Measurements from ENCODE around the gene PPP4R2. TPM values are rescaled to one million over a fixed set of nuclear protein-coding genes. Genes with fewer than 3 reads are reported as not detected.

Gene PPP4R2
- total RNA-seq, 1 donor from 2014 or later: 100 TPM

- TF ChIP-seq CTCF (conservative IDR thresholded peaks at IDR 0.05): no peak
Observed at GRCh38 chr3:72961752-72962151, 34.9 kb upstream of the PPP4R2 start.

GRCh38 chr3:72962317-72962716 lies 34.3 kb upstream of the PPP4R2 start:
- peaks cover 11% of the 10 kb centered on the region for H3K36me3 Mint-ChIP-seq
- TF ChIP-seq CTCF (conservative IDR thresholded peaks at IDR 0.05): no peak
- H3K4me3 Mint-ChIP-seq: no peak overlapping the region
- H3K4me1 Mint-ChIP-seq (ENCODE audit: unreplicated experiment): peaks cover 11% of the 10 kb centered on the region
- no peak overlapping the region for H3K27ac Mint-ChIP-seq
- no peaks in the 10 kb centered on the region for H3K27me3 Mint-ChIP-seq
- H3K9me3 Mint-ChIP-seq: no peaks in the 10 kb centered on the region
- DNase-seq (ENCODE audit: extremely low spot score, unreplicated experiment): no peak

More at GRCh38 chr3:72961752-72962151, 34.9 kb upstream of the PPP4R2 start:
- H3K9me3 Mint-ChIP-seq: no peaks in the 10 kb centered on the region
- H3K4me1 Mint-ChIP-seq (ENCODE audit: unreplicated experiment): peaks cover 16% of the 10 kb centered on the region
- DNase-seq (ENCODE audit: extremely low spot score, unreplicated experiment): no peak
- H3K27ac Mint-ChIP-seq: no peak overlapping the region
- H3K4me3 Mint-ChIP-seq: no peak overlapping the region
- H3K27me3 Mint-ChIP-seq: no peaks in the 10 kb centered on the region
- peaks cover 11% of the 10 kb centered on the region for H3K36me3 Mint-ChIP-seq

- no peaks in the 10 kb centered on the region for H3K27me3 Mint-ChIP-seq
- H3K36me3 Mint-ChIP-seq: peaks cover 11% of the 10 kb centered on the region
- H3K27ac Mint-ChIP-seq: no peak overlapping the region
- H3K9me3 Mint-ChIP-seq: no peaks in the 10 kb centered on the region
- no peak overlapping the region for H3K4me3 Mint-ChIP-seq
- peaks cover 8% of the 10 kb centered on the region for H3K4me1 Mint-ChIP-seq (ENCODE audit: unreplicated experiment)
- TF ChIP-seq CTCF (conservative IDR thresholded peaks at IDR 0.05): no peak
- no peak for DNase-seq (ENCODE audit: extremely low spot score, unreplicated experiment)
Observed at GRCh38 chr3:72964633-72965032, 32.0 kb upstream of the PPP4R2 start.

GRCh38 chr3:72968266-72968664 lies 28.3 kb upstream of the PPP4R2 start:
- Mint-ChIP-seq H3K27ac (no peak overlapping the region), H3K27me3 (no peaks in the 10 kb centered on the region), H3K4me3 (no peak overlapping the region), H3K36me3 (peaks cover 10% of the 10 kb centered on the region), H3K4me1 (ENCODE audit: unreplicated experiment) (peaks cover 6% of the 10 kb centered on the region), H3K9me3 (no peaks in the 10 kb centered on the region)
- no peak for DNase-seq (ENCODE audit: extremely low spot score, unreplicated experiment)
- no peak for TF ChIP-seq CTCF (conservative IDR thresholded peaks at IDR 0.05)

GRCh38 chr3:72969766-72970165 lies 26.8 kb upstream of the PPP4R2 start:
- TF ChIP-seq CTCF (conservative IDR thresholded peaks at IDR 0.05): no peak
- Mint-ChIP-seq H3K9me3 (no peaks in the 10 kb centered on the region), H3K36me3 (peaks cover 13% of the 10 kb centered on the region), H3K4me3 (no peak overlapping the region), H3K27ac (no peak overlapping the region), H3K4me1 (ENCODE audit: unreplicated experiment) (peaks cover 13% of the 10 kb centered on the region), H3K27me3 (no peaks in the 10 kb centered on the region)
- DNase-seq (ENCODE audit: extremely low spot score, unreplicated experiment): no peak

- no peak for TF ChIP-seq CTCF (conservative IDR thresholded peaks at IDR 0.05)
- DNase-seq (ENCODE audit: extremely low spot score, unreplicated experiment): no peak
- H3K9me3 Mint-ChIP-seq: no peaks in the 10 kb centered on the region
- H3K27me3 Mint-ChIP-seq: no peaks in the 10 kb centered on the region
- H3K4me3 Mint-ChIP-seq: no peak overlapping the region
- H3K27ac Mint-ChIP-seq: no peak overlapping the region
- H3K4me1 Mint-ChIP-seq (ENCODE audit: unreplicated experiment): peaks cover 13% of the 10 kb centered on the region
- H3K36me3 Mint-ChIP-seq: peaks cover 9% of the 10 kb centered on the region
Observed at GRCh38 chr3:72970942-72971341, 25.7 kb upstream of the PPP4R2 start.
